Measurements from ENCODE around the gene WDR77.

The WDR77 gene

GRCh38 chr1:111436726-111437125 is 12.3 kb downstream of the WDR77 start:
- no peak for DNase-seq

- DNase-seq, result no peak
Observed at GRCh38 chr1:111424281-111424680, 24.8 kb downstream of the WDR77 start.

GRCh38 chr1:111422546-111423391 is 26.3 kb downstream of the WDR77 start:
- no peak for DNase-seq

- DNase-seq, result no peak
Observed at GRCh38 chr1:111420377-111420776, 28.7 kb downstream of the WDR77 start.

GRCh38 chr1:111419037-111419436 is 30.0 kb downstream of the WDR77 start:
- DNase-seq, result no peak

GRCh38 chr1:111417755-111418154 is 31.3 kb downstream of the WDR77 start:
- DNase-seq, result no peak

GRCh38 chr1:111415461-111415860 is 33.6 kb downstream of the WDR77 start:
- no peak for DNase-seq

- no peak for DNase-seq
Observed at GRCh38 chr1:111414756-111415155, 34.3 kb downstream of the WDR77 start.

- DNase-seq, result no peak
Observed at GRCh38 chr1:111412839-111413238, 36.2 kb downstream of the WDR77 start.

GRCh38 chr1:111407301-111407700 is 41.8 kb downstream of the WDR77 start:
- no peak for DNase-seq

- peak; percentile 68 for DNase-seq
Observed at GRCh38 chr1:111406321-111406768, 42.7 kb downstream of the WDR77 start.

GRCh38 chr1:111404588-111404987 is 44.5 kb downstream of the WDR77 start:
- no peak for DNase-seq

- no peak for DNase-seq
Observed at GRCh38 chr1:111402083-111402482, 47.0 kb downstream of the WDR77 start.

- peak; percentile 66 for DNase-seq
Observed at GRCh38 chr1:111399792-111400610, 49.1 kb downstream of the WDR77 start.

GRCh38 chr1:111392460-111392945 is 56.6 kb downstream of the WDR77 start:
- DNase-seq, result no peak

GRCh38 chr1:111392042-111392441 is 57.0 kb downstream of the WDR77 start:
- no peak for DNase-seq

Data from CD4-positive, alpha-beta T cell treated with Interleukin-6 for 4 hours (primary cell).